Neuronal stem cell (in vitro differentiated cells): ENCODE data around the gene OTOF.

ENCODE experiments used
- DNase-seq: peaks from one replicate; pipeline ENCODE4 v3.0.0-alpha.2; 2013; ENCODE audit warnings: low spot score
- H2AFZ ChIP-seq: one replicate; pipeline ENCODE4 v1.6.1; 2013; ENCODE audit warnings: mild to moderate bottlenecking, low read length, inconsistent platforms
- H2AK5ac ChIP-seq: 2 replicates; pipeline ENCODE4 v1.6.1; 2013; ENCODE audit warnings: low read depth, mild to moderate bottlenecking, inconsistent platforms, low read length, moderate library complexity, mixed read lengths
- H2BK120ac ChIP-seq: 2 replicates; pipeline ENCODE4 v1.6.1; 2013; ENCODE audit warnings: low read depth, mild to moderate bottlenecking, inconsistent platforms, low read length, moderate library complexity, mixed read lengths
- H2BK12ac ChIP-seq: one replicate; pipeline ENCODE4 v1.6.1; 2013; ENCODE audit warnings: low read length, inconsistent platforms
- H2BK15ac ChIP-seq: 2 replicates; pipeline ENCODE4 v1.6.1; 2013; ENCODE audit warnings: mild to moderate bottlenecking, low read length, inconsistent platforms, mixed read lengths
- H2BK5ac ChIP-seq: one replicate; pipeline ENCODE4 v1.6.1; 2013; ENCODE audit warnings: inconsistent platforms, mild to moderate bottlenecking, low read length, moderate library complexity
- H3K14ac ChIP-seq: one replicate; pipeline ENCODE4 v1.6.1; 2013; ENCODE audit warnings: low read length, inconsistent platforms
- H3K18ac ChIP-seq: 2 replicates; pipeline ENCODE4 v1.6.1; 2013; ENCODE audit warnings: low read length, inconsistent platforms
- H3K23ac ChIP-seq: 2 replicates; pipeline ENCODE4 v1.6.1; 2013; ENCODE audit warnings: low read depth, mild to moderate bottlenecking, mixed read lengths, low read length, inconsistent platforms; ENCODE audit not compliant: poor library complexity
- H3K27ac ChIP-seq: replicated peaks from 3 replicates; pipeline ENCODE4 v1.5.1; 2013; ENCODE audit warnings: low read length, inconsistent platforms
- H3K27me3 ChIP-seq, 3 experiments: 2 replicates each; pipeline ENCODE4 v1.6.1; 2013; ENCODE audit warnings: low read length in 3 of 3, mild to moderate bottlenecking in 2 of 3, inconsistent platforms in 1 of 3, low read depth in 1 of 3, mixed read lengths in 1 of 3, moderate library complexity in 1 of 3; ENCODE audit not compliant: control insufficient read depth in 3 of 3, insufficient read depth in 3 of 3
- H3K36me3 ChIP-seq, 2 donors: replicated peaks in 1 of 2; 2 replicates each; pipeline ENCODE4 v1.6.1; 2013; ENCODE audit warnings: low read length in 2 of 2; ENCODE audit not compliant: control insufficient read depth in 2 of 2, insufficient read depth in 2 of 2
- H3K4ac ChIP-seq: 2 replicates; pipeline ENCODE4 v1.6.1; 2013; ENCODE audit warnings: inconsistent platforms, mild to moderate bottlenecking, low read length, moderate library complexity
- H3K4me1 ChIP-seq, 2 donors: 1 replicate in 1 of 2; 2 replicates in 1 of 2; pipeline ENCODE4 v1.6.1; 2013; ENCODE audit warnings: low read length in 2 of 2, low read depth in 1 of 2; ENCODE audit not compliant: control insufficient read depth in 2 of 2, insufficient read depth in 1 of 2
- H3K4me2 ChIP-seq: one replicate; pipeline ENCODE4 v1.6.1; 2013; ENCODE audit warnings: mild to moderate bottlenecking, low read length, inconsistent platforms; ENCODE audit not compliant: insufficient read depth, poor library complexity, severe bottlenecking
- H3K4me3 ChIP-seq, 2 donors: 2 replicates each; pipeline ENCODE4 v1.5.1; 2013; ENCODE audit warnings: low read length in 2 of 2, mild to moderate bottlenecking in 2 of 2, inconsistent platforms in 1 of 2, moderate library complexity in 1 of 2
- H3K79me1 ChIP-seq: one replicate; pipeline ENCODE4 v1.6.1; 2013; ENCODE audit warnings: low read depth, mild to moderate bottlenecking, inconsistent platforms, low read length, moderate library complexity
- H3K9ac ChIP-seq: one replicate; pipeline ENCODE4 v1.6.1; 2013; ENCODE audit warnings: mild to moderate bottlenecking, low read depth, low read length, inconsistent platforms; ENCODE audit not compliant: poor library complexity
- H3K9me3 ChIP-seq, 2 donors: replicated peaks in 1 of 2; 2 replicates each; pipeline versions ENCODE3 to v1.6.1; 2013; ENCODE audit warnings: low read length in 2 of 2, mild to moderate bottlenecking in 2 of 2, inconsistent platforms in 1 of 2, low read depth in 1 of 2, mixed read lengths in 1 of 2, moderate library complexity in 1 of 2; ENCODE audit not compliant: control insufficient read depth in 2 of 2, insufficient read depth in 1 of 2
- H4K8ac ChIP-seq: one replicate; pipeline ENCODE4 v1.6.1; 2013; ENCODE audit warnings: low read depth, mild to moderate bottlenecking, inconsistent platforms, low read length, moderate library complexity
- H4K91ac ChIP-seq: one replicate; pipeline ENCODE4 v1.6.1; 2013; ENCODE audit warnings: low read length, low read depth, mild to moderate bottlenecking, inconsistent platforms; ENCODE audit not compliant: poor library complexity
- WGBS, 2 donors: extraction: QIAGEN DNeasy Blood & Tissue Kit; methylation state at CpG; one replicate each; pipeline ENCODE4 v1.1.7; 2013; ENCODE audit warnings: missing lambda C conversion rate in 2 of 2, mixed read lengths in 1 of 2; ENCODE audit not compliant: insufficient read length in 2 of 2, insufficient replicate concordance in 1 of 2; ENCODE audit errors: extremely low coverage in 2 of 2; 5-methylcytosine and 5-hydroxymethylcytosine counted together

OTOF gene

DNA sequence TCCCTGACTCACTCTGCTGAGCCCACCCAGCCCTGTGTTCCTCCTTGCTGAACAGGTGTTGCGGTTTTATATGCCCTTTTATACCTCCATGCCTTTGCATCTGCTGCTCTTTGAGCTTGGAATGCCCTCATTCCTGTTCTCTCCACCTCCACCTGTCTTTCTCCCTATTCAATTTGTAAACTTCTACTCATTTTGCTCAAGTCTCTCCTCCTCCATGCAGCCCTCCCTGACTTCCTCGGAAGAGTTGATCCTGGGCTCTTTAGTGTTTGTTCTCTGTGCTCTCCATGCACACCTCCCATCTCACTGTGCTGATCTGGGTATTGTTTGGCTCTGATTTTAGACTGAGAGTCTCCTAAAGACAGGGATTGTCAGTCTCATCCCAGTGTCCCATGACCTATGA is 7.2 kb upstream of the OTOF start:
- Histone ChIP-seq H3K27me3 (no peaks in the 10 kb centered on the region), H3K4ac (no peak overlapping the region), H3K9ac (no peak overlapping the region), H2BK5ac (no peak overlapping the region), H2BK15ac (peak overlapping the region; percentile 74), H3K79me1 (peaks cover 2% of the 10 kb centered on the region), H2AK5ac (peak overlapping the region; percentile 32), H2BK12ac (no peak overlapping the region), H2AFZ (no peak overlapping the region), H3K27ac (no peak overlapping the region), H3K36me3 (no peaks in the 10 kb centered on the region), H3K4me3 (no peak overlapping the region), H4K8ac (no peak overlapping the region), H3K23ac (no peak overlapping the region), H3K14ac (no peak overlapping the region), H3K4me2 (no peak overlapping the region), H3K4me1 (peaks cover 4 to 10% of the 10 kb centered on the region in 2 donors), H4K91ac (no peak overlapping the region), H3K18ac (no peak overlapping the region), H3K9me3 (peaks cover 0 to 2% of the 10 kb centered on the region in 2 donors), H2BK120ac (no peak overlapping the region)
- no CpG with 5 or more reads among the region's 2 CpGs for WGBS, 2 donors
- no peak for DNase-seq

DNA sequence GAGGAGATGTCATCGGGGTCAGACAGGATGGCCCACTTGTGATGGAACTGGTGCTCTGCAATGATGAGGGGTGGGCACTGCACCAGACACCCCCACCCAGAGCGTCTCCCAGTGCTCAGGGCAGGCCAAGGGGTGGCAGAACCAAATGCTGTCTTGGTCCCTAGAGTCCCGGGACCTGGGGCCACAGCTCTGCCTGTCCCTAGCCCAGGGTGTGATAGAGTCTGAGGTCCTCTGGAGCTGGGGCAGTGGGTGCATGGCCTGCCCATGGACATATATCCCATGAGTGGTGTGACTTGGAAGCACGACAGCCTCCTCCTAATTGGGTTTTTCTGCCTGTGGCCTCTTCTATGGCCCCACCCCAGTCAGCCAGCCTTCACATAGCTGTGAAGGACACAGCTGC is 6.7 kb upstream of the OTOF start:
- peaks cover 0 to 2% of the 10 kb centered on the region in 2 donors for H3K9me3 ChIP-seq
- no peak overlapping the region for H3K4me2 ChIP-seq
- no peak overlapping the region for H2BK5ac ChIP-seq
- H2AFZ ChIP-seq, result no peak overlapping the region
- peak overlapping the region; percentile 73 for H2AK5ac ChIP-seq
- peak overlapping the region in 1 of 2 donors; percentile 23 for H3K4me3 ChIP-seq
- no peak overlapping the region for H2BK15ac ChIP-seq
- no peak for DNase-seq
- H3K27ac ChIP-seq, result no peak overlapping the region
- H4K8ac ChIP-seq, result no peak overlapping the region
- H3K27me3 ChIP-seq, result no peaks in the 10 kb centered on the region
- H3K23ac ChIP-seq, result peak overlapping the region; percentile 5
- no peak overlapping the region for H3K9ac ChIP-seq
- H3K14ac ChIP-seq, result peak overlapping the region; percentile 22
- H2BK12ac ChIP-seq, result peak overlapping the region; percentile 50
- no peaks in the 10 kb centered on the region for H3K36me3 ChIP-seq
- H3K4ac ChIP-seq, result no peak overlapping the region
- H3K79me1 ChIP-seq, result peaks cover 2% of the 10 kb centered on the region
- H3K18ac ChIP-seq, result no peak overlapping the region
- H2BK120ac ChIP-seq, result no peak overlapping the region
- peaks cover 3 to 10% of the 10 kb centered on the region in 2 donors for H3K4me1 ChIP-seq
- no CpG with 5 or more reads among the region's 4 CpGs for WGBS, 2 donors
- no peak overlapping the region for H4K91ac ChIP-seq

DNA sequence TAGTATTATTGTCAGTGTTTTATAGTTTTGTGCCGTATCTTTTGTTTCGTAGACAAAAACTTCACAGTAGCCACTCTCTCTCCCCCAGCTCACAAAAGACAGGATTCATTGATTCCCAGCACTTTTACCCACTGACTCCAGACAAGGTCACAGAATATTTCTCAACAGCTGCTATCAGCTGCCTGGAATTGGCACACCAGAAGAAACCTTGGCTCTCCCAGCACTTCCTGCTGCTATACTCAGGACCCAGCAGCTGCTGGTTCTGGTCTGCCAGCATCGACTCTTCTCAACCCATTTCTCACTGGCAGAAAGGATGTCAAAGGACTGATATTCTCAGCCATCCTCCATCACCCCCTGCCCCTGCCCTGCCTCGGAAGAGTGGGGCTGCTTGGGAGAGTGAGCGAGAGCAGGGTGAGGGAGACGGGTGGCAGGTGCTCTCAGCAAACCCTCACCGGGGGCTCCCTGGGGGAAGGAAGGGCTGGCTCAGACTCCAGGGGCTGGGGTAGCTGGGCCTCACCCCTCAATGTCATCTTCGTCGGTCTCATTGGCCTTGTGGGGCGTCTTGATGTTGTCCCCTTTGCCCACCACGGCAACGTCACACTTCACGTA is 6.1 kb upstream of the OTOF start:
- Histone ChIP-seq H3K9me3 (peaks cover 0 to 2% of the 10 kb centered on the region in 2 donors), H2BK15ac (no peak overlapping the region), H3K27ac (no peak overlapping the region), H2BK120ac (no peak overlapping the region), H3K23ac (peak overlapping the region; percentile 5), H2BK12ac (peak overlapping the region; percentile 50), H3K4me1 (peaks cover 2 to 10% of the 10 kb centered on the region in 2 donors), H3K9ac (no peak overlapping the region), H3K27me3 (no peaks in the 10 kb centered on the region), H3K4me2 (no peak overlapping the region), H3K14ac (peak overlapping the region; percentile 22), H3K79me1 (peaks cover 2% of the 10 kb centered on the region), H3K4me3 (peak overlapping the region in 1 of 2 donors; percentile 23), H2AK5ac (peak overlapping the region; percentile 21), H3K36me3 (no peaks in the 10 kb centered on the region), H4K8ac (no peak overlapping the region), H3K4ac (no peak overlapping the region), H4K91ac (no peak overlapping the region), H3K18ac (peak overlapping the region; percentile 50), H2AFZ (no peak overlapping the region), H2BK5ac (no peak overlapping the region)
- no peak for DNase-seq
- no CpG with 5 or more reads among the region's 13 CpGs for WGBS, 2 donors

DNA sequence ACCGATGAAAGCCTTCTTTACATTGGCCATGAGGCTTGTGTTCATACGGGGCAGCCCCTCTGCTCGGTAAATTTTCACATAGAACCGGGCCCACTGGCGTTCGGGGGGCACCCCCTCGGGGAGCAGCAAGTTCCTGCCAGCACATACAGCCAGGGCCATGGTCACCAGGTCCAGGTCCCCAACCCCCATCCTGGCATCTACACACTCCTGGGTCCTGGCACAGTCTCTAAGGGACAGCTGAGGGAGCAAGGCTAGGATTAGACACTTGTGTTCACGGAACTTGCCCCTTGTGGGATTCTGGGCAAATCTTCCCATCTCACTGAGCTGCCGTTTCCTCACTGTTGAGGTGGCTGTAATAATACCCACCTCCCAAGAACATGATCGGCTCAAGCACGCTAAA is 5.6 kb upstream of the OTOF start:
- peak overlapping the region; percentile 16 for H2BK120ac ChIP-seq
- no peaks in the 10 kb centered on the region for H3K36me3 ChIP-seq
- no peak overlapping the region for H2BK5ac ChIP-seq
- no peaks in the 10 kb centered on the region for H3K27me3 ChIP-seq
- peaks cover 0 to 2% of the 10 kb centered on the region in 2 donors for H3K9me3 ChIP-seq
- H3K4me2 ChIP-seq, result no peak overlapping the region
- H2BK15ac ChIP-seq, result peak overlapping the region; percentile 82
- H3K9ac ChIP-seq, result no peak overlapping the region
- no peak overlapping the region for H2AFZ ChIP-seq
- no peak overlapping the region for H3K4ac ChIP-seq
- no CpG with 5 or more reads among the region's 11 CpGs for WGBS, 2 donors
- peaks cover 2 to 10% of the 10 kb centered on the region in 2 donors for H3K4me1 ChIP-seq
- H3K23ac ChIP-seq, result peak overlapping the region; percentile 87
- H4K8ac ChIP-seq, result no peak overlapping the region
- no peak overlapping the region for H3K14ac ChIP-seq
- no peak overlapping the region for H4K91ac ChIP-seq
- peak overlapping the region; percentile 10 for H2AK5ac ChIP-seq
- peak overlapping the region; percentile 54 for H3K18ac ChIP-seq
- DNase-seq, result no peak
- H3K79me1 ChIP-seq, result peaks cover 2% of the 10 kb centered on the region
- no peak overlapping the region for H3K27ac ChIP-seq
- no peak overlapping the region for H3K4me3 ChIP-seq
- peak overlapping the region; percentile 46 for H2BK12ac ChIP-seq
